22Rv1 (cell line): ENCODE measurements around the gene VWF.

Experiments
- H3K27ac ChIP-seq: fragments of 450-650 bp; 2 replicates; pipeline ENCODE4 v1.5.1; 2017
- CTCF ChIP-seq: fragments of 450-650 bp; IDR thresholded peaks from 2 replicates; pipeline ENCODE4 v1.5.1; 2017; ENCODE audit warnings: mild to moderate bottlenecking
- ZFX ChIP-seq: fragments of 450-650 bp; IDR thresholded peaks from 2 replicates; pipeline ENCODE4 v1.6.1; 2017; ENCODE audit warnings: antibody characterized with exemption, borderline replicate concordance

The VWF gene

GRCh38 chr12:5969156-5969973 lies 155.1 kb downstream of the VWF start:
- TF ChIP-seq ZFX = no peak
- no peak overlapping the region for H3K27ac ChIP-seq

DNA sequence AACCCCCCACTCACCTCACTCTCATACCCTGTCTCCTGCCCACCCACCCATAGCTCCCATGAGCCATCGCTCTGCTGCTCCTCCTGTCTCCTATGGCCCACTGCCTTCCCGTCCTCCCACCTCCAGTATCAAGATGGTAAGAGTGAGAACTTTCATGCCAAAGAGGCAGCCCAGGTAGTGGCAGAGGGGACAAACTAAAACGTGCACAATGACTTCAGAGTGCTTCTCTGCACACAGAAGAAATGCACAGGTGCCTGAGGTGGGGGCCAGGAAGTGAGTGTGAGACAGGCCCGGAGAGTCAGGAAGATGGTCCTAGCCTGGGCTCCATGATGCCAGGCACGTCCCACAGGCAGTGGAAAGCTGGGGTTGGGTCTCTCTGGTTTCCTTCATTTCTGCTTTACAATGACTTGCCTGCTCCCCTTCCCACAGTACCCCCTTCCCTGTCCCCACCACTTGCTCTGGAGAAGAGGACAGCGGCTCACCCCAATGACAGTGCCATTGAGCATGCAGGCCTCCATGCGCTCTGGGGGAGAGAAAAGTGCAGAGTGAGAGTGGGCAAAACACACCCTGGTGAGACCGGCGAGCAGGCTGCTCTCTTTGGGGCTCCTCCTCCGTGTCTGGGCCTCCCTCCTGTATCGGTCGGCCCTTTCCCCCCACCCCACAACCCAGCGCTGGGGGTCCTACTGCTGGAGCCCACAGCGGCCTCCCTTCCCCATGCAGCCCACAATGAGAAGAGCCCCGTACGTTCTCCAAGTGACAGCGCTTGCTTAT lies 156.6 kb downstream of the VWF start:
- no peak overlapping the region for H3K27ac ChIP-seq
- TF ChIP-seq CTCF (no peak), ZFX (no peak)

DNA sequence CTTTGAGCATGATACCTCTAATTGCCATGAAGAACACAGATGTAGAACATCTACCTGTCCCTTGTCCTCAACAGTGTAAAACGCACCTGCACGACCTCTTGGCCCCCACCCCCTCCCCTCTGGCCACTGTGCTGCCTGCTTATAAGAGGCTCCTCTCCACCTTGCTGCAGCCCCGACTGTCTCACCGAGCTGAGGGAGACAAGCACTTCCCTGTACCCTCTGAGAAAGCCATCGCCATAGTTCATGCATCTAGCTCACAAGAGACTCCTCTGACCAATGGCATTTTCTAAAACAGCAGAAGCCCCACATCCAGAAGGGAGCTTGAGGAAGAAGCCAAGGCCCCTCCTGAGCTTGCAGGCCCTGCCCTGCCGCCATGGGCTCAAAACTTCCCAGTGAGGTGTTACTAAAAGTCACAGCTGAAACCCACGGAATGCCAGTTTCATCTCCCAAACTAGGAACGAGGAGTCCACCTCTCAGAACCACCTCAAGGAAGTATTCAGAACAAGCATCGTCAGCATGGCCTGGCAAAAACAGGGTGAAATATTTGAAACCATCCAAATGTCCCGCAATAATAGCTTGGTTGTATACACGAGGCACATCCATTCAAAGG lies 157.9 kb downstream of the VWF start:
- TF ChIP-seq ZFX (no peak), CTCF (no peak)
- H3K27ac ChIP-seq = no peak overlapping the region

GRCh38 chr12:5965950-5966383 lies 158.5 kb downstream of the VWF start:
- no peak overlapping the region for H3K27ac ChIP-seq
- peak; percentile 100 for TF ChIP-seq CTCF
- no peak for TF ChIP-seq ZFX

- no peak for TF ChIP-seq ZFX
- no peak for TF ChIP-seq CTCF
- H3K27ac ChIP-seq = no peak overlapping the region
These were observed 159.3 kb downstream of the VWF start for GRCh38 chr12:5964913-5965900.

- H3K27ac ChIP-seq = no peak overlapping the region
- TF ChIP-seq ZFX = no peak
These were observed 161.0 kb downstream of the VWF start for GRCh38 chr12:5963515-5963914.

- H3K27ac ChIP-seq = no peak overlapping the region
- no peak for TF ChIP-seq ZFX
- TF ChIP-seq CTCF = no peak
These were observed 163.7 kb downstream of the VWF start for GRCh38 chr12:5960783-5961182.
